ENCODE measurements around the gene CR1. TPM values are rescaled to one million over a fixed set of nuclear protein-coding genes. Genes with fewer than 3 reads are reported as not detected.
"Not testable (repeated sequence)": the region's sequence is repeated elsewhere in the genome, so short reads cannot be mapped to it uniquely, and the experiment has no call there.

CR1 gene
- total and polyA plus RNA-seq, 9 of the 15 experiments (the other 6 are each of a cell fraction or from before 2014, with no cell fraction given): 0.07 to 0.47 (median 0.18) TPM

DNA sequence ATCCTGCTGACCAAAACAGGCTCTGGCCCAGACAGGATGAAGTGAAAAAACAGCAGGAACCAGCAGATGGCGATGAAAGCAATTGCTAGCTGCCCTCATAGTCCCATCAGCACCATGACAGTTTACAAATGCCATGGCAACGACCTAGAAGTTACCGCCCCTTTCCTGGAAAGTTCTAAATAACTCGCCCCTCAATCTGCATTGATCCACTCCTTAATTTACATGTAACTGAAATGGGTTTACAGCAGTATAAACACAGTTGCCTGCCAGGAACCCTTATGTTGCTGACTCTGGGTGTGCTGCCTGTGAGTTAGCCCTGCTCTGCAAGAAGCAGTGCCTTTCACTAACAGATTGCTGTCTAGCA, 83.5 kb downstream of the CR1 start (continued):
- TF ChIP-seq CHD4 (IDR thresholded peaks at IDR 0.05; ENCODE audit: insufficient read depth, insufficient replicate concordance, low read depth, low read length, poor library complexity, severe bottlenecking) (no peak), STAT5A (IDR thresholded peaks at IDR 0.05; ENCODE audit: borderline replicate concordance, low read length) (peak; percentile 52; the same call in 1 of the 2 replicates), CSDE1 (IDR thresholded peaks at IDR 0.05) (peak in 1 of 2 experiments; percentile 83; a peak in 2 of 4 replicates), ETV1 (tag; conservative IDR thresholded peaks at IDR 0.05; ENCODE audit: low read depth) (peak; percentile 46; the same call in 1 of the 2 replicates)

DNA sequence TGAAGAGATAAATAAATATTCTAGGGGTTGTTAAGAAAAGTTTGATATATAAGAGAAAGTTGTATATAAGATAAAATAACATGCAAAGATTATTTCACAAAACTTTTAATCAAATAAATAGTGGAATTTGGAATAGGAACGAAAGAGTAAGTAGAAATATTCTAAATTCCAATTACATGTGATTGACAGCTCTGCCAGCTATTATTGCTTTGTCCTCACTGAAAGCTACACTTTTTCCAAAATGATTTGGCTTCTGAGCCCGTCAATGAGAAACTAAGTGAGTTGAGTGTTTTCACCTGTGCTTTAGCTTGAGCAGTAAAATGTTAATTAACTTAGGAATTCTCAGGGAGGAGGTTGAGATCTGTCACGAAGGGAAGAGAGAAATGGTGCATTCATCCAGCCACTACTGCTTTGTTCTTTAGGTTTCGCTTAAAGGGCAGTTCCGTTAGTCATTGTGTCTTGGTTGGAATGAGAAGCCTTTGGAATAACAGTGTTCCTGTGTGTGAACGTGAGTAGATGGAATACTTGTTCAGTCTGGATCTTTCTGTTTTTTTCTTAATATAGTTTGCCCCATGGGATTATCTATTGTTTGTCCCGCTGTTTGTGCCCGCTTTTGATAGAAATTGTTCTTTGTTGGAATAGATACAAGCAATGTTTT, 85.7 kb downstream of the CR1 start:
- intact Hi-C loops (cut with micrococcal nuclease): no loop called here
- POLR2A ChIA-PET: no interaction called here
- in situ Hi-C loops (cut with MboI): loop anchor here (5.0 kb wide), 1 partner anchor 91 kb away; no protein-coding TSS in a partner anchor
- DNase-seq (ENCODE audit: extremely low read depth in 1 of 4, low spot score in 3 of 4) (no peak), FAIRE-seq (no peak), ATAC-seq (no peak)
- Histone ChIP-seq H3K9ac (ENCODE audit: insufficient read depth in 1 of 2, low read depth in 2 of 2, low read length in 2 of 2) (no peak overlapping the region), H3K4me3 (no peak overlapping the region), H3K9me3 (replicated peaks; ENCODE audit: control insufficient read depth, insufficient read depth, low read depth, low read length) (no peaks in the 10 kb centered on the region), H3K36me3 (ENCODE audit: control insufficient read depth, insufficient read depth, low read length) (no peaks in the 10 kb centered on the region), H3K9me1 (ENCODE audit: control insufficient read depth, insufficient read depth, low read length) (no peaks in the 10 kb centered on the region), H4K20me1 (replicated peaks; ENCODE audit: control insufficient read depth, insufficient read depth, low read length) (no peaks in the 10 kb centered on the region), H3K4me1 (replicated peaks in 1 of 2; ENCODE audit: control insufficient read depth in 2 of 2, insufficient read depth in 2 of 2, low read length in 2 of 2) (peaks cover 0 to 7% of the 10 kb centered on the region in 2 experiments; a peak in 1 of 5 replicates), H2AFZ (ENCODE audit: low read depth, low read length) (peak overlapping the region; percentile 46), H3K79me2 (ENCODE audit: control insufficient read depth, insufficient read depth, low read length) (no peaks in the 10 kb centered on the region), H3K27me3 (ENCODE audit: control insufficient read depth in 2 of 2, insufficient read depth in 2 of 2, low read length in 2 of 2) (no peaks in the 10 kb centered on the region), H3K4me2 (ENCODE audit: insufficient read depth, low read length) (no peak overlapping the region), H3K27ac (ENCODE audit: extremely low read depth, low read depth, low read length) (no peak overlapping the region)
- TF ChIP-seq MTA3 (IDR thresholded peaks at IDR 0.05; ENCODE audit: borderline replicate concordance): no peak
- TF ChIP-seq, protein P1, sequence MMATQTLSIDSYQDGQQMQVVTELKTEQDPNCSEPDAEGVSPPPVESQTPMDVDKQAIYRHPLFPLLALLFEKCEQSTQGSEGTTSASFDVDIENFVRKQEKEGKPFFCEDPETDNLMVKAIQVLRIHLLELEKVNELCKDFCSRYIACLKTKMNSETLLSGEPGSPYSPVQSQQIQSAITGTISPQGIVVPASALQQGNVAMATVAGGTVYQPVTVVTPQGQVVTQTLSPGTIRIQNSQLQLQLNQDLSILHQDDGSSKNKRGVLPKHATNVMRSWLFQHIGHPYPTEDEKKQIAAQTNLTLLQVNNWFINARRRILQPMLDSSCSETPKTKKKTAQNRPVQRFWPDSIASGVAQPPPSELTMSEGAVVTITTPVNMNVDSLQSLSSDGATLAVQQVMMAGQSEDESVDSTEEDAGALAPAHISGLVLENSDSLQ (IDR thresholded peaks at IDR 0.05): peak; percentile 57
- TF ChIP-seq, protein P2, sequence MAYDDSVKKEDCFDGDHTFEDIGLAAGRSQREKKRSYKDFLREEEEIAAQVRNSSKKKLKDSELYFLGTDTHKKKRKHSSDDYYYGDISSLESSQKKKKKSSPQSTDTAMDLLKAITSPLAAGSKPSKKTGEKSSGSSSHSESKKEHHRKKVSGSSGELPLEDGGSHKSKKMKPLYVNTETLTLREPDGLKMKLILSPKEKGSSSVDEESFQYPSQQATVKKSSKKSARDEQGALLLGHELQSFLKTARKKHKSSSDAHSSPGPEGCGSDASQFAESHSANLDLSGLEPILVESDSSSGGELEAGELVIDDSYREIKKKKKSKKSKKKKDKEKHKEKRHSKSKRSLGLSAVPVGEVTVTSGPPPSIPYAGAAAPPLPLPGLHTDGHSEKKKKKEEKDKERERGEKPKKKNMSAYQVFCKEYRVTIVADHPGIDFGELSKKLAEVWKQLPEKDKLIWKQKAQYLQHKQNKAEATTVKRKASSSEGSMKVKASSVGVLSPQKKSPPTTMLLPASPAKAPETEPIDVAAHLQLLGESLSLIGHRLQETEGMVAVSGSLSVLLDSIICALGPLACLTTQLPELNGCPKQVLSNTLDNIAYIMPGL (CRISPR knock-in tag; IDR thresholded peaks at IDR 0.05): no peak
- no peak for TF ChIP-seq MAFK (IDR thresholded peaks at IDR 0.05; ENCODE audit: low read length)
- no TSS peak for BruUV-seq (replicated peaks)
- CTCF ChIA-PET (ENCODE audit: low intra/inter-chr PET ratio): no interaction called here
- WGBS (ENCODE audit: insufficient coverage, low coverage, missing lambda C conversion rate): 54% methylated on average over 8 of the region's 8 CpGs

DNA sequence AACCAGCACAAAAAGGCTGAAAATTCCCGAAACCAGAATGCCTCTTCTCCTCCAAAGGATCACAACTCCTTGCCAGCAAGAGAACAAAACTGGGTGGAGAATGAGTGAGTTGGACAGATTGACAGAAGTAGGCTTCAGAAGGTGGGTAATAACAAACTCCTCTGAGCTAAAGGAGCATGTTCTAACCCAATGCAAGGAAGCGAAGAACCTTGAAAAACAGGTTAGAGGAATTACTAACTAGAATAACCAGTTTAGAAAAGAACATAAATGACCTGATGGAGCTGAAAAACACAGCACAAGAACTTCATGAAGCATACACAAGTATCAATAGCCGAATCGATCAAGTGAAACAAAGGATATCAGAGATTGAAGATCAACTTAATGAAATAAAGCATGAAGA, 93.5 kb downstream of the CR1 start:
- H3K9me3 ChIP-seq (replicated peaks; ENCODE audit: control insufficient read depth, insufficient read depth, low read depth, low read length); H3K9me1 ChIP-seq (ENCODE audit: control insufficient read depth, insufficient read depth, low read length); H3K27me3 ChIP-seq (ENCODE audit: control insufficient read depth in 2 of 2, insufficient read depth in 2 of 2, low read length in 2 of 2); H3K36me3 ChIP-seq (ENCODE audit: control insufficient read depth, insufficient read depth, low read length); H4K20me1 ChIP-seq (replicated peaks; ENCODE audit: control insufficient read depth, insufficient read depth, low read length); H3K27ac ChIP-seq (ENCODE audit: extremely low read depth, low read depth, low read length); FAIRE-seq; ATAC-seq; DNase-seq (ENCODE audit: extremely low read depth in 1 of 4, low spot score in 3 of 4); in situ Hi-C loops (cut with MboI); H3K79me2 ChIP-seq (ENCODE audit: control insufficient read depth, insufficient read depth, low read length); H3K4me3 ChIP-seq; BruUV-seq (replicated peaks); H2AFZ ChIP-seq (ENCODE audit: low read depth, low read length); intact Hi-C loops (cut with micrococcal nuclease); H3K4me2 ChIP-seq (ENCODE audit: insufficient read depth, low read length); H3K4me1 ChIP-seq (replicated peaks in 1 of 2; ENCODE audit: control insufficient read depth in 2 of 2, insufficient read depth in 2 of 2, low read length in 2 of 2); H3K9ac ChIP-seq (ENCODE audit: insufficient read depth in 1 of 2, low read depth in 2 of 2, low read length in 2 of 2); CTCF ChIA-PET (ENCODE audit: low intra/inter-chr PET ratio): not testable (repeated sequence)
- POLR2A ChIA-PET: interaction anchor here (0.6 to 1.3 kb wide), 2 partner anchors 17 to 163 kb away, joined by 3 read pairs; no protein-coding TSS in a partner anchor
- WGBS (ENCODE audit: insufficient coverage, low coverage, missing lambda C conversion rate): 47% methylated on average over 4 of the region's 4 CpGs
